WTC11 (cell line): Measurements from ENCODE around the gene EHD4. TPM values are rescaled to one million over a fixed set of nuclear protein-coding genes. Genes with fewer than 3 reads are reported as not detected.

Experiments used
- ATAC-seq: fragments of 200-7000 bp; cut with Tn5 transposase; 2 replicates; pipeline ENCODE4 v1.10.0; 2021; ENCODE audit warnings: mild to moderate bottlenecking, moderate library complexity
- CTCF ChIA-PET: fragments of 300-600 bp; sonication (Branson Sonifier 250); formaldehyde crosslinking; loops from one replicate; lab custom pipeline; 2021; ENCODE audit warnings: antibody characterized with exemption; lab: Charles Lee
- POLR2A ChIA-PET: fragments of 350-600 bp; sonication (Branson Sonifier 250); formaldehyde crosslinking; loops from one replicate; lab custom pipeline; 2021; ENCODE audit warnings: antibody characterized with exemption; lab: Charles Lee
- DNase-seq: peaks from one replicate; pipeline ENCODE4 v3.0.0; 2021; ENCODE audit warnings: low spot score
- H3K27ac Mint-ChIP-seq: 2 replicates; pipeline ENCODE4 v1.8.0; 2021; ENCODE audit warnings: mixed read lengths
- H3K27me3 Mint-ChIP-seq: 2 replicates; pipeline ENCODE4 v1.8.0; 2021; ENCODE audit warnings: low read depth, mild to moderate bottlenecking, moderate library complexity, mixed read lengths
- H3K36me3 Mint-ChIP-seq: 2 replicates; pipeline ENCODE4 v1.8.0; 2021; ENCODE audit warnings: mixed read lengths
- H3K4me1 Mint-ChIP-seq: 2 replicates; pipeline ENCODE4 v1.8.0; 2022; ENCODE audit warnings: mixed read lengths
- H3K4me3 Mint-ChIP-seq: 2 replicates; pipeline ENCODE4 v1.8.0; 2021; ENCODE audit warnings: mild to moderate bottlenecking, moderate library complexity, mixed read lengths
- H3K9me3 Mint-ChIP-seq: 2 replicates; pipeline ENCODE4 v1.8.0; 2021; ENCODE audit warnings: mixed read lengths
- ARID4B ChIP-seq: sonication (generic); formaldehyde crosslinking; IDR thresholded peaks from 2 replicates; pipeline ENCODE4 v1.8.0; 2023; ENCODE audit warnings: missing genetic modification reagents, mild to moderate bottlenecking, borderline replicate concordance
- ERG ChIP-seq: fragments of 250-450 bp; sonication (Bioruptor Pico); IDR thresholded peaks from 2 replicates; pipeline ENCODE4 v1.8.0; 2021; ENCODE audit warnings: mild to moderate bottlenecking
- JUN ChIP-seq: sonication (generic); formaldehyde crosslinking; IDR thresholded peaks from 2 replicates; pipeline ENCODE4 v1.8.0; 2023; ENCODE audit warnings: mild to moderate bottlenecking, missing genetic modification reagents
- MXD4 ChIP-seq: fragments of 250-450 bp; sonication (Bioruptor Pico); IDR thresholded peaks from 2 replicates; pipeline ENCODE4 v1.8.0; 2021; ENCODE audit warnings: mild to moderate bottlenecking, moderate library complexity, borderline replicate concordance
- NFYB ChIP-seq: sonication (generic); formaldehyde crosslinking; conservative IDR thresholded peaks from 2 replicates; pipeline ENCODE4 v1.8.0; 2022; ENCODE audit warnings: low read depth, missing genetic modification reagents
- TEAD4 ChIP-seq: sonication (generic); formaldehyde crosslinking; IDR thresholded peaks from 2 replicates; pipeline ENCODE4 v1.8.0; 2022; ENCODE audit warnings: mild to moderate bottlenecking, missing genetic modification reagents
- ZNF121 ChIP-seq: sonication (generic); formaldehyde crosslinking; IDR thresholded peaks from 2 replicates; pipeline ENCODE4 v1.8.0; 2023; ENCODE audit warnings: missing genetic modification reagents
- ZNF317 ChIP-seq: sonication (generic); formaldehyde crosslinking; IDR thresholded peaks from 2 replicates; pipeline ENCODE4 v1.8.1; 2023; ENCODE audit warnings: low read depth, mild to moderate bottlenecking, moderate library complexity, missing genetic modification reagents, borderline replicate concordance
- ZNF423 ChIP-seq: fragments of 250-450 bp; sonication (Bioruptor Pico); IDR thresholded peaks from 2 replicates; pipeline ENCODE4 v2.1.2; 2022; ENCODE audit warnings: mild to moderate bottlenecking, moderate library complexity
- ZNF532 ChIP-seq: fragments of 250-450 bp; sonication (Bioruptor Pico); IDR thresholded peaks from 2 replicates; pipeline ENCODE4 v1.9.0; 2021; ENCODE audit warnings: mild to moderate bottlenecking, borderline replicate concordance
- total RNA-seq: library from RNA; stranded (reverse); gene quantifications from 3 replicates; pipeline ENCODE4 v1.2.3, GENCODE V29; 2021
- TF ChIP-seq, protein P1 (sequence below): fragments of 250-450 bp; sonication (Bioruptor Pico); IDR thresholded peaks from 2 replicates; pipeline ENCODE4 v2.1.2; 2022; ENCODE audit warnings: mild to moderate bottlenecking, moderate library complexity
- TF ChIP-seq, protein P2 (sequence below): sonication (generic); formaldehyde crosslinking; IDR thresholded peaks from 2 replicates; pipeline ENCODE4 v1.8.0; 2022; ENCODE audit warnings: mild to moderate bottlenecking, missing genetic modification reagents
- TF ChIP-seq, protein P3 (sequence below): sonication (generic); formaldehyde crosslinking; IDR thresholded peaks from 2 replicates; pipeline ENCODE4 v1.8.0; 2022; ENCODE audit warnings: mild to moderate bottlenecking, missing genetic modification reagents

Gene EHD4
- total RNA-seq, 1 experiment from 2014 or later = 23.9 TPM

DNA sequence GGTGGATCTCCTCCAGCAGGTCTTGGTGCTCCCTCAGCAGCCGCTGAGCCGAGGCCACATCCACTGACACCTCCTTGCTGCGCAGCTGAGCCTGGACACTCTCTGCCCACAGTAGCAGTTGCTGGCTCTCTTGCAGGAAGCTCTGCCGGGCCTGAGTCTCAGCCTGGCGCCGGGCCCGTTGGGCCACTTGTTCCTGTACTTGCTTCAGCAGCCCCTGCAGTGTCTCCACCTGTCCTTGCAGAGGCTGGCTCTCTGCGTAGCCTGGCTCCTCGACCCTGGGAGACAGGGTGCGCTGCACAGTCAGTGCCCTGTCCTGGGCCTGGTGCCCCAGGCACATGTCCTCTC lies 94.0 kb downstream of the EHD4 start (continued):
- TF ChIP-seq ARID4B (CRISPR knock-in tag) (no peak), ZNF317 (CRISPR knock-in tag) (no peak), MXD4 (CRISPR knock-in tag) (no peak)

GRCh38 chr15:41877631-41878354 lies 94.6 kb downstream of the EHD4 start:
- DNase-seq (no peak), ATAC-seq (peak; percentile 14)
- H3K27me3 Mint-ChIP-seq = peaks cover 23% of the 10 kb centered on the region
- no peak overlapping the region for H3K27ac Mint-ChIP-seq
- no peak overlapping the region for H3K4me3 Mint-ChIP-seq
- ChIA-PET POLR2A (no interaction called here), CTCF (interaction anchor here (0.8 to 1.8 kb wide), 4 partner anchors 19 to 105 kb away, joined by 3 to 8 read pairs (median 5); no protein-coding TSS in a partner anchor)
- peaks cover 8% of the 10 kb centered on the region for H3K4me1 Mint-ChIP-seq
- H3K36me3 Mint-ChIP-seq = no peaks in the 10 kb centered on the region
- H3K9me3 Mint-ChIP-seq = no peaks in the 10 kb centered on the region
- TF ChIP-seq ZNF532 (no peak), TEAD4 (no peak), ZNF121 (no peak), ZNF317 (CRISPR knock-in tag) (no peak)
- TF ChIP-seq, protein P1, sequence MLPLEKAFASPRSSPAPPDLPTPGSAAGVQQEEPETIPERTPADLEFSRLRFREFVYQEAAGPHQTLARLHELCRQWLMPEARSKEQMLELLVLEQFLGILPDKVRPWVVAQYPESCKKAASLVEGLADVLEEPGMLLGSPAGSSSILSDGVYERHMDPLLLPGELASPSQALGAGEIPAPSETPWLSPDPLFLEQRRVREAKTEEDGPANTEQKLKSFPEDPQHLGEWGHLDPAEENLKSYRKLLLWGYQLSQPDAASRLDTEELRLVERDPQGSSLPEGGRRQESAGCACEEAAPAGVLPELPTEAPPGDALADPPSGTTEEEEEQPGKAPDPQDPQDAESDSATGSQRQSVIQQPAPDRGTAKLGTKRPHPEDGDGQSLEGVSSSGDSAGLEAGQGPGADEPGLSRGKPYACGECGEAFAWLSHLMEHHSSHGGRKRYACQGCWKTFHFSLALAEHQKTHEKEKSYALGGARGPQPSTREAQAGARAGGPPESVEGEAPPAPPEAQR (CRISPR knock-in tag) = no peak

DNA sequence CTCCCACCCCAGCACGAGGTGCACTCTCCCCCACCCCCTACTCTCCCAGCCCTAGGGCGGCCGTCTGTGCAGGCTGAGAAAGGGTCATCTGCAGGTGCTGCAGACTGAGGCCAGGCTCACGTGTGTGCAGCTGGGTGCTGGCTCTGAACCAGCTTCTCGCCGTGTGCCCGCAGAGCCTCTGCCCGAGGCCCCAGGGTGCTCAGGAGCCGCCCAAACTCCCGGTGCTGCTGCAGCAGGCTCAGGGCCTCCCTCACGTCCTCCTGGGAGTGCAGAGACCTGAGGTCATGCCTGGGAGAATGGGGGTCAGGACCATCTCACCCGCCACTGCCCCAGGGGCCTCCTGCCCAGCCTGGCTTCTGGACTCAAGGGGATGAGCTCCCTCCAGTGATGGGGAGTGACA lies 95.7 kb downstream of the EHD4 start:
- ChIA-PET POLR2A (no interaction called here), CTCF (interaction anchor here (1.2 to 1.8 kb wide), 4 partner anchors 13 to 80 kb away, joined by 4 to 9 read pairs (median 6); no protein-coding TSS in a partner anchor)
- Mint-ChIP-seq H3K27me3 (peaks cover 17% of the 10 kb centered on the region), H3K27ac (no peak overlapping the region), H3K36me3 (no peaks in the 10 kb centered on the region), H3K4me1 (peaks cover 4% of the 10 kb centered on the region), H3K4me3 (no peak overlapping the region), H3K9me3 (no peaks in the 10 kb centered on the region)
- DNase-seq (no peak), ATAC-seq (no peak)
- TF ChIP-seq, protein P2, sequence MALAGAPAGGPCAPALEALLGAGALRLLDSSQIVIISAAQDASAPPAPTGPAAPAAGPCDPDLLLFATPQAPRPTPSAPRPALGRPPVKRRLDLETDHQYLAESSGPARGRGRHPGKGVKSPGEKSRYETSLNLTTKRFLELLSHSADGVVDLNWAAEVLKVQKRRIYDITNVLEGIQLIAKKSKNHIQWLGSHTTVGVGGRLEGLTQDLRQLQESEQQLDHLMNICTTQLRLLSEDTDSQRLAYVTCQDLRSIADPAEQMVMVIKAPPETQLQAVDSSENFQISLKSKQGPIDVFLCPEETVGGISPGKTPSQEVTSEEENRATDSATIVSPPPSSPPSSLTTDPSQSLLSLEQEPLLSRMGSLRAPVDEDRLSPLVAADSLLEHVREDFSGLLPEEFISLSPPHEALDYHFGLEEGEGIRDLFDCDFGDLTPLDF = no peak
- TF ChIP-seq JUN (CRISPR knock-in tag) (no peak), NFYB (no peak), ZNF532 (no peak), ERG (no peak), ZNF423 (CRISPR knock-in tag) (no peak)
- TF ChIP-seq, protein P3, sequence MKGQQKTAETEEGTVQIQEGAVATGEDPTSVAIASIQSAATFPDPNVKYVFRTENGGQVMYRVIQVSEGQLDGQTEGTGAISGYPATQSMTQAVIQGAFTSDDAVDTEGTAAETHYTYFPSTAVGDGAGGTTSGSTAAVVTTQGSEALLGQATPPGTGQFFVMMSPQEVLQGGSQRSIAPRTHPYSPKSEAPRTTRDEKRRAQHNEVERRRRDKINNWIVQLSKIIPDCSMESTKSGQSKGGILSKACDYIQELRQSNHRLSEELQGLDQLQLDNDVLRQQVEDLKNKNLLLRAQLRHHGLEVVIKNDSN (CRISPR knock-in tag) = no peak
